Endothelial cell of umbilical vein (primary cell): Measurements from ENCODE around the gene TFF1. TPM values are rescaled to one million over a fixed set of nuclear protein-coding genes. Genes with fewer than 3 reads are reported as not detected.

Source experiments
- BruUV-seq: library from RNA; stranded (reverse); fragments of 400-500 nt; replicated peaks from 2 replicates; lab custom pipeline; 2021; lab: Mats Ljungman, UMichigan
- CTCF ChIA-PET: fragments of 300-600, 350-600 bp; sonication (Branson Sonifier 250); formaldehyde crosslinking; loops from one replicate; lab custom pipeline; 2021; ENCODE audit warnings: antibody characterized with exemption, inconsistent platforms; lab: Charles Lee
- POLR2A ChIA-PET: fragments of 300-600, 350-600 bp; sonication (Branson Sonifier 250); formaldehyde crosslinking; loops from one replicate; lab custom pipeline; 2021; ENCODE audit warnings: antibody characterized with exemption, inconsistent platforms; lab: Charles Lee
- DNase-seq: peaks from one replicate; pipeline ENCODE4 v3.0.0-alpha.2; 2011; ENCODE audit warnings: low read depth, low spot score
- FAIRE-seq: peaks from 2 replicates; lab custom pipeline; 2011; peaks lifted over from hg19 to GRCh38; lab: Jason Lieb, UNC
- H2AFZ ChIP-seq: 2 replicates; pipeline ENCODE4 v1.6.0; 2012; ENCODE audit warnings: low read depth, low read length, control low read depth, inconsistent platforms
- H3K27ac ChIP-seq: 2 replicates; pipeline ENCODE4 v1.5.1; 2011; ENCODE audit warnings: low read depth, mild to moderate bottlenecking, control low read depth, low read length, moderate library complexity; ENCODE audit not compliant: insufficient read depth
- H3K27me3 ChIP-seq, 2 experiments: 2 replicates each; pipeline versions ENCODE4 v1.6.0 to v1.6.1; 2011; ENCODE audit warnings: low read length in 2 of 2, mixed read lengths in 1 of 2; ENCODE audit not compliant: control insufficient read depth in 2 of 2, insufficient read depth in 2 of 2
- H3K36me3 ChIP-seq, 2 experiments: 2 replicates in 1 of 2; 3 replicates in 1 of 2; pipeline ENCODE4 v1.5.1; 2011; ENCODE audit warnings: low read length in 2 of 2, mild to moderate bottlenecking in 1 of 2, moderate library complexity in 1 of 2; ENCODE audit not compliant: control insufficient read depth in 2 of 2, insufficient read depth in 2 of 2; ENCODE audit errors: extremely low read depth in 1 of 2
- H3K4me1 ChIP-seq: 3 replicates; pipeline ENCODE4 v1.5.1; 2011; ENCODE audit warnings: mild to moderate bottlenecking, low read length; ENCODE audit not compliant: control insufficient read depth, insufficient read depth; ENCODE audit errors: extremely low read depth
- H3K4me2 ChIP-seq: 2 replicates; pipeline ENCODE4 v1.6.1; 2011; ENCODE audit warnings: low read length, control low read depth, mixed read lengths; ENCODE audit not compliant: insufficient read depth
- H3K4me3 ChIP-seq, 3 experiments: fragments of 200-600 bp in 1 of 3; sonication (generic), shearing (Covaris generic) in 1 of 3; replicated peaks in 1 of 3; 2 replicates each; pipeline ENCODE4 v1.5.1; 2011 to 2016; ENCODE audit warnings: control low read depth in 3 of 3, low read length in 3 of 3, mild to moderate bottlenecking in 2 of 3, inconsistent platforms in 1 of 3, low read depth in 1 of 3, moderate library complexity in 1 of 3; ENCODE audit not compliant: insufficient read depth in 1 of 3
- H3K79me2 ChIP-seq: 2 replicates; pipeline ENCODE4 v1.6.0; 2012; ENCODE audit warnings: low read length, inconsistent platforms; ENCODE audit not compliant: control insufficient read depth, insufficient read depth
- H3K9ac ChIP-seq: replicated peaks from 2 replicates; pipeline ENCODE3; 2011; ENCODE audit warnings: low read length, control low read depth; ENCODE audit not compliant: insufficient read depth; ENCODE audit errors: extremely low read depth
- H3K9me1 ChIP-seq: replicated peaks from 3 replicates; pipeline ENCODE4 v1.6.0; 2011; ENCODE audit warnings: mild to moderate bottlenecking, low read length; ENCODE audit not compliant: control insufficient read depth, insufficient read depth; ENCODE audit errors: extremely low read depth
- H3K9me3 ChIP-seq: replicated peaks from 2 replicates; pipeline ENCODE4 v1.5.1; 2012; ENCODE audit warnings: low read length, inconsistent platforms; ENCODE audit not compliant: control insufficient read depth, insufficient read depth
- H4K20me1 ChIP-seq: replicated peaks from 2 replicates; pipeline ENCODE3; 2011; ENCODE audit warnings: mild to moderate bottlenecking, low read length; ENCODE audit not compliant: control insufficient read depth, insufficient read depth; ENCODE audit errors: extremely low read depth
- EZH2 ChIP-seq: IDR thresholded peaks from 2 replicates; pipeline ENCODE4 v1.6.1; 2012; ENCODE audit warnings: borderline replicate concordance, low read depth, mild to moderate bottlenecking, moderate library complexity, low read length, inconsistent platforms; ENCODE audit not compliant: severe bottlenecking
- FOS ChIP-seq: IDR thresholded peaks from 2 replicates; pipeline ENCODE4 v1.6.1; 2011; ENCODE audit warnings: mild to moderate bottlenecking, low read length, moderate library complexity, borderline replicate concordance; ENCODE audit not compliant: insufficient read depth
- GATA2 ChIP-seq: IDR thresholded peaks from 2 replicates; pipeline ENCODE4 v1.7.0; 2011; ENCODE audit warnings: low read depth, mild to moderate bottlenecking, moderate library complexity, mixed read lengths, low read length; ENCODE audit not compliant: insufficient read length, insufficient read depth
- JUN ChIP-seq: IDR thresholded peaks from 2 replicates; pipeline ENCODE4 v1.6.1; 2011; ENCODE audit warnings: borderline replicate concordance, low read depth; ENCODE audit not compliant: insufficient read length, insufficient read depth
- MYC ChIP-seq: IDR thresholded peaks from one replicate; pipeline ENCODE4 v1.6.1; 2011; ENCODE audit warnings: mild to moderate bottlenecking, low read depth, low read length
- POLR2A ChIP-seq: IDR thresholded peaks from 2 replicates; pipeline ENCODE4 v1.6.1; 2012; ENCODE audit warnings: low read depth, mild to moderate bottlenecking, control low read depth, low read length
- POLR2AphosphoS5 ChIP-seq: IDR thresholded peaks from 2 replicates; pipeline ENCODE4 v1.6.1; 2012; ENCODE audit warnings: low read depth, mild to moderate bottlenecking, control low read depth, low read length, moderate library complexity; ENCODE audit not compliant: insufficient read depth
- dilution Hi-C: fragments of 300-500 bp; cut with MboI; formaldehyde crosslinking; loops from one replicate; pipeline ENCODE4 v1.15.0; 2019; ENCODE audit warnings: low sequenced_read_pairs; ENCODE audit not compliant: extremely low pct_ligation_motif_present
- intact Hi-C: fragments of 100-400 bp; cut with micrococcal nuclease; formaldehyde crosslinking; loops from one replicate; pipeline ENCODE4 v1.10.0; 2022
- polyA plus RNA-seq, 4 experiments: library from polyadenylated mRNA; depleted of rRNA in 3 of 4; stranded (reverse) in 3 of 4; unstranded in 1 of 4; fragments of >200 nt; gene quantifications; 2 replicates each; pipeline versions ENCODE4 v1.2.1 to v1.2.3, GENCODE V29; 2011 to 2012; ENCODE audit warnings: missing spikeins in 1 of 4
- total RNA-seq: library from RNA; stranded (reverse); gene quantifications from 2 replicates; pipeline ENCODE4 v1.2.3, GENCODE V29; 2021
- TF ChIP-seq, protein P1 (sequence below), 2 donors: IDR thresholded peaks; 1 replicate in 1 of 2; 2 replicates in 1 of 2; pipeline ENCODE4 v1.5.1; 2011; ENCODE audit warnings: low read length in 2 of 2, mild to moderate bottlenecking in 2 of 2, moderate library complexity in 2 of 2, control low read depth in 1 of 2, inconsistent platforms in 1 of 2, low read depth in 1 of 2; ENCODE audit not compliant: insufficient read depth in 1 of 2; ENCODE audit errors: extremely low read depth in 1 of 2
- TF ChIP-seq, protein P2 (sequence below): IDR thresholded peaks from 2 replicates; pipeline ENCODE4 v1.6.1; 2011; ENCODE audit not compliant: insufficient read depth, insufficient read length

The TFF1 gene
- total and polyA plus RNA-seq, 2 donors (not counting 3 experiments of a cell fraction or from before 2014, with no cell fraction given): not detected

DNA sequence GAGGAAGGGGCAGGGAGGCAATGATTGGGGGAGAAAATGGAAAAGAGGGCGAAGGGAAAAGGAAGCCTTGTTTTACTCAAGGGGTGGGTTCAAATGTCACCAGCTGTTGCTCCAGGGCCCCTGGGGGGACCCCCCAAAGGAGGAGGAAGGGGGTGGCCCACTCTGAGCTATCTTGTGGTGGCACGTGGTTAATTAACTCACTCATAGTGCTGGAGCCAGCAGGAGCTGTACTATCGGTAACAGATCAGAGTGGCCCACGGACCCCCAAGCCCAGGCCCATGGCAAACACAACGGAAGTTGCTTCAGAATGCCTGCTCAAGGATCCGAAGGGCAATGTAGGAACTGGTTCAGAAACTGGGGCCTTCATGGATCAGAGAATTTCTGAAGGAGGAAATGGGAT lies 22.8 kb downstream of the TFF1 start:
- TF ChIP-seq JUN (no peak), MYC (no peak), POLR2AphosphoS5 (no peak), POLR2A (no peak), EZH2 (no peak), FOS (no peak), GATA2 (no peak)
- TF ChIP-seq, protein P1, sequence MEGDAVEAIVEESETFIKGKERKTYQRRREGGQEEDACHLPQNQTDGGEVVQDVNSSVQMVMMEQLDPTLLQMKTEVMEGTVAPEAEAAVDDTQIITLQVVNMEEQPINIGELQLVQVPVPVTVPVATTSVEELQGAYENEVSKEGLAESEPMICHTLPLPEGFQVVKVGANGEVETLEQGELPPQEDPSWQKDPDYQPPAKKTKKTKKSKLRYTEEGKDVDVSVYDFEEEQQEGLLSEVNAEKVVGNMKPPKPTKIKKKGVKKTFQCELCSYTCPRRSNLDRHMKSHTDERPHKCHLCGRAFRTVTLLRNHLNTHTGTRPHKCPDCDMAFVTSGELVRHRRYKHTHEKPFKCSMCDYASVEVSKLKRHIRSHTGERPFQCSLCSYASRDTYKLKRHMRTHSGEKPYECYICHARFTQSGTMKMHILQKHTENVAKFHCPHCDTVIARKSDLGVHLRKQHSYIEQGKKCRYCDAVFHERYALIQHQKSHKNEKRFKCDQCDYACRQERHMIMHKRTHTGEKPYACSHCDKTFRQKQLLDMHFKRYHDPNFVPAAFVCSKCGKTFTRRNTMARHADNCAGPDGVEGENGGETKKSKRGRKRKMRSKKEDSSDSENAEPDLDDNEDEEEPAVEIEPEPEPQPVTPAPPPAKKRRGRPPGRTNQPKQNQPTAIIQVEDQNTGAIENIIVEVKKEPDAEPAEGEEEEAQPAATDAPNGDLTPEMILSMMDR (IDR thresholded peaks at IDR 0.05; ENCODE audit: extremely low read depth in 1 of 2, insufficient read depth in 1 of 2, low read depth in 1 of 2, low read length in 2 of 2): no peak
- TF ChIP-seq, protein P2, sequence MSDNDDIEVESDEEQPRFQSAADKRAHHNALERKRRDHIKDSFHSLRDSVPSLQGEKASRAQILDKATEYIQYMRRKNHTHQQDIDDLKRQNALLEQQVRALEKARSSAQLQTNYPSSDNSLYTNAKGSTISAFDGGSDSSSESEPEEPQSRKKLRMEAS: no peak
- Histone ChIP-seq H3K79me2 (no peaks in the 10 kb centered on the region), H3K4me3 (no peak overlapping the region), H3K9me3 (no peaks in the 10 kb centered on the region), H3K27me3 (no peaks in the 10 kb centered on the region), H3K9me1 (no peaks in the 10 kb centered on the region), H3K9ac (no peak overlapping the region), H4K20me1 (no peaks in the 10 kb centered on the region), H3K4me2 (no peak overlapping the region), H3K27ac (no peak overlapping the region), H2AFZ (no peak overlapping the region), H3K4me1 (no peaks in the 10 kb centered on the region), H3K36me3 (no peaks in the 10 kb centered on the region)
- no peak for DNase-seq
- intact Hi-C loops (no loop called here), dilution Hi-C loops (no loop called here)
- ChIA-PET POLR2A (no interaction called here), CTCF (no interaction called here)
- no peak for FAIRE-seq
- no TSS peak for BruUV-seq
